ENCODE measurements around the gene ZKSCAN5. TPM values are rescaled to one million over a fixed set of nuclear protein-coding genes. Genes with fewer than 3 reads are reported as not detected.

The ZKSCAN5 gene
- total RNA-seq, 4 donors from 2014 or later = 4.5 to 8.7 (median 5.9) TPM

GRCh38 chr7:99554939-99555338 lies 50.5 kb downstream of the ZKSCAN5 start:
- H3K27me3 ChIP-seq = no peaks in the 10 kb centered on the region
- no peak for DNase-seq
- peaks cover 13 to 37% (median 24%) of the 10 kb centered on the region in 4 donors for H3K4me1 ChIP-seq
- in situ Hi-C loops (cut with MboI; ENCODE audit: low pct_ligation_motif_present in 1 of 4, low pct_unique_long_range_greater_than_20kb in 1 of 4, low sequenced_read_pairs in 3 of 4) (loop anchor here in 1 of 4 donors (10.0 kb wide), 1 partner anchor 50 kb away; the partner anchor contains the start of genes ZKSCAN5 and ZNF394), intact Hi-C loops (cut with DNase I; ENCODE audit: low total_unique reads) (no loop called here)
- peaks cover 0 to 3% (median 2%) of the 10 kb centered on the region in 4 donors for H3K36me3 ChIP-seq
- H3K9me3 ChIP-seq = no peaks in the 10 kb centered on the region
- TF ChIP-seq CTCF (IDR thresholded peaks at IDR 0.05) = no peak
- no peak for TF ChIP-seq POLR2AphosphoS5 (IDR thresholded peaks at IDR 0.05)
- no peak for TF ChIP-seq EP300 (IDR thresholded peaks at IDR 0.05; ENCODE audit: low read depth)
- TF ChIP-seq POLR2A (IDR thresholded peaks at IDR 0.05) = no peak
- H3K4me3 ChIP-seq = no peak overlapping the region
- no peak overlapping the region for H3K27ac ChIP-seq
- WGBS, 2 donors (ENCODE audit: low coverage in 1 of 2) = 60 to 72% methylated on average over 1 to 2 of the region's 2 CpGs

GRCh38 chr7:99557196-99557607 lies 52.7 kb downstream of the ZKSCAN5 start:
- intact Hi-C loops (cut with DNase I; ENCODE audit: low total_unique reads) (no loop called here), in situ Hi-C loops (cut with MboI; ENCODE audit: low pct_ligation_motif_present in 1 of 4, low pct_unique_long_range_greater_than_20kb in 1 of 4, low sequenced_read_pairs in 3 of 4) (loop anchor here in 1 of 4 donors (10.0 kb wide), 1 partner anchor 52 kb away; the partner anchor contains the start of genes ZKSCAN5 and ZNF394)
- peak overlapping the region in 3 of 4 donors; percentile 64 to 84 (median 81) for H3K4me3 ChIP-seq
- no peaks in the 10 kb centered on the region for H3K27me3 ChIP-seq
- DNase-seq = no peak
- peaks cover 17 to 45% (median 20%) of the 10 kb centered on the region in 4 donors for H3K4me1 ChIP-seq
- 74 to 100% methylated on average over 1 to 4 of the region's 4 CpGs for WGBS, 2 donors (ENCODE audit: low coverage in 1 of 2)
- peaks cover 0 to 22% (median 11%) of the 10 kb centered on the region in 4 donors for H3K36me3 ChIP-seq
- TF ChIP-seq POLR2AphosphoS5 (IDR thresholded peaks at IDR 0.05) = no peak
- TF ChIP-seq POLR2A (IDR thresholded peaks at IDR 0.05) = no peak
- no peak for TF ChIP-seq CTCF (IDR thresholded peaks at IDR 0.05)
- no peak for TF ChIP-seq EP300 (IDR thresholded peaks at IDR 0.05; ENCODE audit: low read depth)
- peak overlapping the region; percentile 96 to 98 (median 97) for H3K27ac ChIP-seq
- no peaks in the 10 kb centered on the region for H3K9me3 ChIP-seq

GRCh38 chr7:99557940-99558305 lies 53.5 kb downstream of the ZKSCAN5 start:
- Histone ChIP-seq H3K27ac (peak overlapping the region; percentile 96 to 98 (median 97)), H3K4me3 (peak overlapping the region; percentile 64 to 92 (median 82)), H3K36me3 (peaks cover 0 to 29% (median 14%) of the 10 kb centered on the region in 4 donors), H3K27me3 (no peaks in the 10 kb centered on the region), H3K9me3 (no peaks in the 10 kb centered on the region), H3K4me1 (peaks cover 17 to 46% (median 22%) of the 10 kb centered on the region in 4 donors)
- in situ Hi-C loops (cut with MboI; ENCODE audit: low pct_ligation_motif_present in 1 of 4, low pct_unique_long_range_greater_than_20kb in 1 of 4, low sequenced_read_pairs in 3 of 4) (loop anchor here in 1 of 4 donors (10.0 kb wide), 1 partner anchor 53 kb away; the partner anchor contains the start of genes ZKSCAN5 and ZNF394), intact Hi-C loops (cut with DNase I; ENCODE audit: low total_unique reads) (no loop called here)
- DNase-seq = no peak
- no peak for TF ChIP-seq POLR2A (IDR thresholded peaks at IDR 0.05)
- no peak for TF ChIP-seq EP300 (IDR thresholded peaks at IDR 0.05; ENCODE audit: low read depth)
- TF ChIP-seq POLR2AphosphoS5 (IDR thresholded peaks at IDR 0.05) = no peak
- no peak for TF ChIP-seq CTCF (IDR thresholded peaks at IDR 0.05)
- 0 to 1% methylated on average over 11 to 15 of the region's 17 CpGs for WGBS, 2 donors (ENCODE audit: low coverage in 1 of 2)

GRCh38 chr7:99558306-99559174 lies 54.1 kb downstream of the ZKSCAN5 start, which contains the start of gene ZNF655:
ZNF655 (plus strand) TSS chr7:99558642; CDS start chr7:99560560, 1,918 bp downstream.
- Histone ChIP-seq H3K4me3 (peak within 1 kb of the TSS; percentile 64 to 92 (median 82)), H3K9me3 (no peaks in the 10 kb centered on the region), H3K36me3 (peaks cover 0 to 35% (median 17%) of the 10 kb centered on the region in 4 donors), H3K27me3 (no peaks in the 10 kb centered on the region), H3K27ac (peak within 1 kb of the TSS; percentile 96 to 98 (median 97)), H3K4me1 (peaks cover 17 to 48% (median 23%) of the 10 kb centered on the region in 4 donors)
- in situ Hi-C loops (cut with MboI; ENCODE audit: low pct_ligation_motif_present in 1 of 4, low pct_unique_long_range_greater_than_20kb in 1 of 4, low sequenced_read_pairs in 3 of 4) (loop anchor here in 1 of 4 donors (10.0 kb wide), 1 partner anchor 54 kb away; the partner anchor contains the start of genes ZKSCAN5 and ZNF394), intact Hi-C loops (cut with DNase I; ENCODE audit: low total_unique reads) (no loop called here)
- DNase-seq = peak; percentile 94
- TF ChIP-seq POLR2AphosphoS5 (IDR thresholded peaks at IDR 0.05) = peak; percentile 72 to 83 (median 81)
- no peak for TF ChIP-seq EP300 (IDR thresholded peaks at IDR 0.05; ENCODE audit: low read depth)
- TF ChIP-seq CTCF (IDR thresholded peaks at IDR 0.05) = peak in 1 of 5 experiments; percentile 10
- TF ChIP-seq POLR2A (IDR thresholded peaks at IDR 0.05) = peak; percentile 91
- 0 to 1% methylated on average over 3 to 41 of the region's 73 CpGs for WGBS, 2 donors (ENCODE audit: low coverage in 1 of 2)

Data from transverse colon (tissue), 4 donors.